ENCODE results near the gene ARHGDIA.

Gene ARHGDIA

DNA sequence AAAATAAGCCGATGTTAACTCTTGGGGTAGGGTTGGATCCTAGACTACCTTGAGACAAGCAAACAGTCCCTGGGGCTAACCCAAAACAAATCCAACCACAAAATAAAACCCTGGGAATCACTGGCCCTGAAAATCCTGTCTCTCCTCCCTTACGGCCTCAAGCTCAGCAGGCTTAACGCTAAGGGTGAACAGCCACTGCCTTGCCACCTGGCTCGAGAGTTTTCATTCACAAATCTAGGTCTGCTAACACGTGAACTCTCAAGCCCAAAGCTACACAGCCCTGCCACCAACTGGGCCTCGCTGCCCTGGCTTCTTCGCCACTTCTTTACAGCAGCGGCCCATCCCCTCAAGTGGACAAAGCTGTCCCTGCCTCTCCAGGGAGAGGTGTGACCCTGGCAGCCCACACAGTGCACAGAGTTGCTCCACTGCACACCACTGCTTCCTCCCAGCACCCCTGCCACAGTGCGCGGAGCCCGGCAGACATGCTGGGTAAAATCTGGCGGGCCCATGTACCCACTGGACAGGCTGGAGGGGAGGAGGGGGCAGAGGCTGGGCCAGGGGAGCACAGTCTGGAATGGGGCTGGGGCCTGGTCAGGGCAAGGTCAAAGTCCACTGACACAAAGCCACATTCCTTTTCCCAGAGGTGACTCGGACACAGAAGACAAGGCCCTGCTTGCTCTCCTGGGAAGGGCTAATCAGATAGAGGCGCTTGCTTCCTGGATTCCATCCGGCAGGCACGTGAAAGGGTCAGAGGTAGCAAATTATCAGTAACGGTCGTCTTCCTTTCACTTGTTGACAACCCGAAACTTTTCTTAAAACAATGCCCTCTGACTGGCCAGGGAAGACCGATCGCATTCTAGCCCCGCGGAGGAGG lies 39.1 kb upstream of the ARHGDIA start:
- H3K4me3 ChIP-seq (ENCODE audit: low read depth, low read length): peak overlapping the region; percentile 80
- TF ChIP-seq, protein P1, sequence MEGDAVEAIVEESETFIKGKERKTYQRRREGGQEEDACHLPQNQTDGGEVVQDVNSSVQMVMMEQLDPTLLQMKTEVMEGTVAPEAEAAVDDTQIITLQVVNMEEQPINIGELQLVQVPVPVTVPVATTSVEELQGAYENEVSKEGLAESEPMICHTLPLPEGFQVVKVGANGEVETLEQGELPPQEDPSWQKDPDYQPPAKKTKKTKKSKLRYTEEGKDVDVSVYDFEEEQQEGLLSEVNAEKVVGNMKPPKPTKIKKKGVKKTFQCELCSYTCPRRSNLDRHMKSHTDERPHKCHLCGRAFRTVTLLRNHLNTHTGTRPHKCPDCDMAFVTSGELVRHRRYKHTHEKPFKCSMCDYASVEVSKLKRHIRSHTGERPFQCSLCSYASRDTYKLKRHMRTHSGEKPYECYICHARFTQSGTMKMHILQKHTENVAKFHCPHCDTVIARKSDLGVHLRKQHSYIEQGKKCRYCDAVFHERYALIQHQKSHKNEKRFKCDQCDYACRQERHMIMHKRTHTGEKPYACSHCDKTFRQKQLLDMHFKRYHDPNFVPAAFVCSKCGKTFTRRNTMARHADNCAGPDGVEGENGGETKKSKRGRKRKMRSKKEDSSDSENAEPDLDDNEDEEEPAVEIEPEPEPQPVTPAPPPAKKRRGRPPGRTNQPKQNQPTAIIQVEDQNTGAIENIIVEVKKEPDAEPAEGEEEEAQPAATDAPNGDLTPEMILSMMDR (IDR thresholded peaks at IDR 0.05; ENCODE audit: control insufficient read depth, extremely low read depth, insufficient read depth): no peak
- no peak for DNase-seq (ENCODE audit: low read depth)

DNA sequence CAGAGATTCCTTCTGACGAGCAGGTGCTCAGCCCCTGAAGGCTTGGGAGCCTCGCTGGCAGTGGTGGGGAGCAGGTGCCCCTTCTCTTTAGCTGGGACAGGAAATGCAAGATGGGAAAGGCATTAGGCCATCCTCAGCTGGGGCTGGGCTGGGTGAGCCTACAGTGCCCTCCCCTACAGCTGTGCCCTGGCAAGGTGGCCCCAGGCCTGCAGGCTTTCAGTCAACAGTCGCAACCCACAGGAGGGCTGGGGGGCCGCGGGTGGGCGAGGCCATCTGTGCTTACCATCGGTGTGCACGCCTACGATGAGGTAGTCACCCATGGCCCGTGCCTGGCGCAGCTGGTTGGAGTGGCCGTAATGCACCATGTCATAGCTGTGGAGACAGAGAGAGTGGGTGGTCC lies 38.1 kb upstream of the ARHGDIA start:
- TF ChIP-seq, protein P1 (IDR thresholded peaks at IDR 0.05; ENCODE audit: control insufficient read depth, extremely low read depth, insufficient read depth): no peak
- DNase-seq (ENCODE audit: low read depth): no peak
- no peak overlapping the region; the same call in 1 of the 2 replicates for H3K4me3 ChIP-seq (ENCODE audit: low read depth, low read length)

DNA sequence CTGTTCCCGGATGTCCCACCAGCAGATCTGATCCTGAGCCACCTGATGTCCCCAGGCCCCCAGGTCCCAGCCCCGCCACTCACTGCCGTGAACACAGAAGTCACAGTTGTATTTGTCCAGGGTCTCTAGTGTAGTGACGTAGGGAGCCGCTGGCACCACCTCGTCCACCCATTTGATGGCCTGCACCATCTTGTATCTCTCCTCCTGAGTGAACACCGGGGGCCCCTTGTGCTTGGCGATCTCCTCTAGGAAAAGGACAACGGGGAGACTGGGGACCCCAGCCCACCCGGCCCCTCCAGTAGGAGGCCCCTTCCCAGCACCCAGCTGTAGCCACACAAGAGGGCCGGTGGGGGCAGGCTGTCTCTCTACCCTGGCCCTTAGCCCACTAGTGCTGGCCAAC lies 37.7 kb upstream of the ARHGDIA start:
- TF ChIP-seq, protein P1 (IDR thresholded peaks at IDR 0.05; ENCODE audit: control insufficient read depth, extremely low read depth, insufficient read depth): no peak
- no peak for DNase-seq (ENCODE audit: low read depth)
- H3K4me3 ChIP-seq (ENCODE audit: low read depth, low read length): no peak overlapping the region

DNA sequence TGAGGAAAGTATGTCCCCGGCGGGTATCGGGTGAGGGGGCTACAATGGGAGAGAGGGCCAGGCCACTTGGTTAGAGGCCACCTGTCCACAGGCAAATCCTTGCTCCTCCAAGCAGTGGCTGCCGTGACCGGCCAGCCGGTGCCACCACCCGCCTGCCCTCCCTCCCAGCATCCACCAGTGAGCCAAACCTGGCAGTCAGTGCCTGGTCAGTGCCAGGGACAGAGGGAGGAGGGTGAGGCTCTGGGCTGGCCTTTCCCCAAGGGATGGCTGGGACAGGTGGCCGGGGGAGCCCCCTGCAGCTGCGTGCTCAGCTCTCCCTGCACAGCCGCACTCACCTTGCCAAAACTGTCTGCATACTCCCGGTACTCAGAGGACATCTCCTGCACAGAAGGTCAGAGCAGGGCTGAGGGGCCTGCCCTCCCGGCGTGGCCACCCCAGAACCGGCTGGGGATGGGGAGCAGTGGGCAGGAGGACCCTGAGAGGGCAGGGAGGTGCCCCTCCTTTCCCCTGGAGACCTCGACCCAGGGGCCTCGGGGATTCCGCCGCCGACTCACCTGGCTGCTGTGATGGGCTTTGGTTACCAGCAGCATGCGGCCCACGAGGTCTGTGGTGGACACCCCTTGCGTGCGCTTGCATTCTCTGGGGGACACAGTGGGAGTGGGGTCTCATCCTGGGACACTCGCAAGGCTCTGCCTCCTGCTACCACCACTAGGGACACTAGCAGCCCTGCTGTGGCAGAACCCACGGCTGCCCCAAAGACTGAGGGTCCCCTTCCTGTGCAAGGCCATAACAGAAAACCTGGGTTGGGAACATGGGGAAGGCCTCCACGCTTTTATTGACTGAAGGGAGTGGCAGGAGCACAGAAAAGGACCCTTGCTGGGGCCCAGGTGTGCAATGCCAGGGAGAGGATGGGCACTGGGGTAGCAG lies 36.3 kb upstream of the ARHGDIA start:
- DNase-seq (ENCODE audit: low read depth): no peak
- TF ChIP-seq, protein P1 (IDR thresholded peaks at IDR 0.05; ENCODE audit: control insufficient read depth, extremely low read depth, insufficient read depth): no peak
- no peak overlapping the region for H3K4me3 ChIP-seq (ENCODE audit: low read depth, low read length)

DNA sequence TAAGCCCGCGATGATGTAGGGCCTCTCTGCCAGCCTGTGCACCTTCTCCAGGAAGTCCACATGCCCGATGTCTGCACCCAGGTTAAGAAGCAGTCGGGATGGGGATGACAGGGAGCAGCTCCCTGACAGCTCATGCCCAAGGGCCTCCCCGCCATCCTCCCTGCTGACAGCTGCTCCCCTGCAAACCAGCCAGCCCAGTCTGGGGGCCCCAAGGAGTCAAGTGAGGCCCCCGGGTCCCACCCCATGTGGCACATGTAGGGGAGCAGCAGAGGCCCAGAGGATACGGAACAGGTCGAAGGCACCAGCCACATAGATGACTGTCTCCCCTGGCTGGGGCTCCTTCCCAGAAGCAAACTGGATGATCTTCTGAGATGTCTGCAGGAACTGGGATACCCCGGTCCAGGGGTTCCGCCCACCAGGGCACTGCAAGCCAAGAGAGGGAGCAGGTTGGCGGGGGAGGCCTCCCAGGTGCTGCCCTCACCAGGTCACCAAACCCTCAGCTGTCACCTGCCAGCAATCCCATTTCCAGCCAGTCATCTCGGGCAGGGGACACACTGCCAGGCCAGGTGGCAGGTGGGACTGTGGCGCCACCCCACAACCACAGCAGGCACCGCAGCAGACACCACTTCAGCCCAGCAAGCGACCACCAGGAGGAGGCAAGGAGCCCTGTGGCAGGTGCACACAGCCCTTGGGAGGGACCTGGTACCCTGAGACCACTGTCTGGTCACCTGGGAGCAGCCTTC lies 35.5 kb upstream of the ARHGDIA start:
- H3K4me3 ChIP-seq (ENCODE audit: low read depth, low read length): no peak overlapping the region
- TF ChIP-seq, protein P1 (IDR thresholded peaks at IDR 0.05; ENCODE audit: control insufficient read depth, extremely low read depth, insufficient read depth): no peak
- no peak for DNase-seq (ENCODE audit: low read depth)

DNA sequence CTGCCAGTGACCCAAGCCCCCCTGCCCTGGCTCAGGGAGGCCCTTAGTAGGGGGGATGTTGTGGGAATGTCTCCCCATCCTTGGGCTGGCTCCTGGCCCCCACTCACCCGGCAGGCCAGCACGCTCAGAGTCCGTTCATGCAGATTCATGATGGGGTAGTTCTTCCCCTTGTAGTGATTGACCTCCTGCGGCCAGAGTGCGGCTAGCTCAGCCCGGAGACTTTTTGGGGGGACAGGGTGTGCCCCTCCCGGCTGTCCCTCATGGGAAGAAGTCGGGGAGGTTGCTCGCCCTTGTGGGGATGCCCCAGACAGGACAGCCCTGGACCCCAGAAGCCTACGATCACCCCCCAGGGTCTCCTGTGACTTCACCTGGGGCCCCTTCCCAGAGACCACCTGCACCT lies 34.9 kb upstream of the ARHGDIA start:
- H3K4me3 ChIP-seq (ENCODE audit: low read depth, low read length): no peak overlapping the region
- TF ChIP-seq, protein P1 (IDR thresholded peaks at IDR 0.05; ENCODE audit: control insufficient read depth, extremely low read depth, insufficient read depth): no peak
- DNase-seq (ENCODE audit: low read depth): no peak

All from LNCaP clone FGC (cell line).